Esophagus muscularis mucosa (tissue), 4 donors: ENCODE results near the gene ELOVL4. TPM values are rescaled to one million over a fixed set of nuclear protein-coding genes. Genes with fewer than 3 reads are reported as not detected.

Experiments
- DNase-seq: peaks from one replicate; pipeline ENCODE4 v3.0.0-alpha.2; 2017; ENCODE audit errors: extremely low spot score
- H3K27ac ChIP-seq, 4 donors: fragments of 200-600 bp; sonication (generic); replicated peaks in 1 of 4; 1 replicate in 3 of 4; 2 replicates in 1 of 4; pipeline ENCODE4 v1.5.1; 2016 to 2019; ENCODE audit warnings: mild to moderate bottlenecking in 1 of 4
- H3K27me3 ChIP-seq, 4 donors: fragments of 200-600 bp; sonication (generic); one replicate each; pipeline versions ENCODE4 v1.5.1 to v1.6.0; 2016 to 2019
- H3K36me3 ChIP-seq, 4 donors: fragments of 200-600 bp; sonication (generic); one replicate each; pipeline ENCODE4 v1.5.1; 2016 to 2019
- H3K4me1 ChIP-seq, 4 donors: fragments of 200-600 bp; sonication (generic); one replicate each; pipeline ENCODE4 v1.5.1; 2016 to 2019
- H3K4me3 ChIP-seq, 4 donors: fragments of 200-600 bp; sonication (generic); 1 replicate in 2 of 4; 2 replicates in 2 of 4; pipeline ENCODE4 v1.5.1; 2016 to 2019; ENCODE audit warnings: mild to moderate bottlenecking in 4 of 4, moderate library complexity in 1 of 4
- H3K9me3 ChIP-seq, 4 donors: fragments of 200-600 bp; sonication (generic); 1 replicate in 3 of 4; 2 replicates in 1 of 4; pipeline ENCODE4 v1.5.1; 2016 to 2019
- EP300 ChIP-seq: sonication (generic); formaldehyde crosslinking; IDR thresholded peaks from one replicate; pipeline ENCODE4 v1.6.1; 2017; ENCODE audit warnings: antibody characterized with exemption
- POLR2A ChIP-seq: fragments of 450-650 bp; IDR thresholded peaks from one replicate; pipeline ENCODE4 v1.6.1; 2017; ENCODE audit warnings: antibody characterized with exemption, moderate library complexity, mild to moderate bottlenecking, low read depth
- POLR2AphosphoS5 ChIP-seq, 2 donors: sonication (generic); formaldehyde crosslinking; IDR thresholded peaks; one replicate each; pipeline ENCODE4 v1.6.1; 2017; ENCODE audit warnings: antibody characterized with exemption in 2 of 2
- WGBS: methylation state at CpG from one replicate; pipeline ENCODE4 v1.1.5; 2018; 5-methylcytosine and 5-hydroxymethylcytosine counted together
- intact Hi-C: fragments of 100-400 bp; cut with DNase I; formaldehyde crosslinking; loops from one replicate; pipeline ENCODE4 v1.15.1; 2023
- total RNA-seq, 4 donors: library from RNA; depleted of rRNA; stranded (reverse); fragments of >200 nt; gene quantifications; one replicate each; pipeline versions ENCODE4 v1.1.0 to v1.2.1, GENCODE V29; 2016
- TF ChIP-seq, protein P1 (sequence below), 3 experiments: fragments of 200-600 bp in 2 of 3; fragments of 450-650 bp in 1 of 3; sonication (generic) in 2 of 3; IDR thresholded peaks; one replicate each; pipeline ENCODE4 v1.5.1; 2017 to 2019; ENCODE audit warnings: antibody characterized with exemption in 3 of 3, mild to moderate bottlenecking in 2 of 3, moderate library complexity in 1 of 3

ELOVL4 gene
- total RNA-seq, 4 donors from 2014 or later: 2.1 to 3.7 (median 2.1) TPM

GRCh38 chr6:79964607-79965081 lies 17.3 kb upstream of the ELOVL4 start:
- TF ChIP-seq POLR2AphosphoS5 (IDR thresholded peaks at IDR 0.05) (no peak), EP300 (no peak), POLR2A (no peak)
- TF ChIP-seq, protein P1, sequence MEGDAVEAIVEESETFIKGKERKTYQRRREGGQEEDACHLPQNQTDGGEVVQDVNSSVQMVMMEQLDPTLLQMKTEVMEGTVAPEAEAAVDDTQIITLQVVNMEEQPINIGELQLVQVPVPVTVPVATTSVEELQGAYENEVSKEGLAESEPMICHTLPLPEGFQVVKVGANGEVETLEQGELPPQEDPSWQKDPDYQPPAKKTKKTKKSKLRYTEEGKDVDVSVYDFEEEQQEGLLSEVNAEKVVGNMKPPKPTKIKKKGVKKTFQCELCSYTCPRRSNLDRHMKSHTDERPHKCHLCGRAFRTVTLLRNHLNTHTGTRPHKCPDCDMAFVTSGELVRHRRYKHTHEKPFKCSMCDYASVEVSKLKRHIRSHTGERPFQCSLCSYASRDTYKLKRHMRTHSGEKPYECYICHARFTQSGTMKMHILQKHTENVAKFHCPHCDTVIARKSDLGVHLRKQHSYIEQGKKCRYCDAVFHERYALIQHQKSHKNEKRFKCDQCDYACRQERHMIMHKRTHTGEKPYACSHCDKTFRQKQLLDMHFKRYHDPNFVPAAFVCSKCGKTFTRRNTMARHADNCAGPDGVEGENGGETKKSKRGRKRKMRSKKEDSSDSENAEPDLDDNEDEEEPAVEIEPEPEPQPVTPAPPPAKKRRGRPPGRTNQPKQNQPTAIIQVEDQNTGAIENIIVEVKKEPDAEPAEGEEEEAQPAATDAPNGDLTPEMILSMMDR (IDR thresholded peaks at IDR 0.05): no peak
- WGBS: 91% methylated on average over 3 of the region's 3 CpGs
- no peak for DNase-seq
- intact Hi-C loops: no loop called here
- Histone ChIP-seq H3K4me1 (no peaks in the 10 kb centered on the region), H3K36me3 (no peaks in the 10 kb centered on the region), H3K9me3 (peaks cover 0 to 7% (median 0%) of the 10 kb centered on the region in 4 donors), H3K27ac (no peak overlapping the region), H3K27me3 (no peaks in the 10 kb centered on the region), H3K4me3 (no peak overlapping the region)

- Histone ChIP-seq H3K4me3 (no peak overlapping the region), H3K27me3 (peaks cover 0 to 4% (median 0%) of the 10 kb centered on the region in 4 donors), H3K9me3 (no peaks in the 10 kb centered on the region), H3K36me3 (no peaks in the 10 kb centered on the region), H3K27ac (no peak overlapping the region), H3K4me1 (no peaks in the 10 kb centered on the region)
- no peak for DNase-seq
- no peak for TF ChIP-seq POLR2AphosphoS5 (IDR thresholded peaks at IDR 0.05)
- TF ChIP-seq POLR2A: no peak
- TF ChIP-seq, protein P1 (IDR thresholded peaks at IDR 0.05): no peak
- TF ChIP-seq EP300: no peak
- intact Hi-C loops: no loop called here
Observed at GRCh38 chr6:79954849-79955248, 7.5 kb upstream of the ELOVL4 start.

DNA sequence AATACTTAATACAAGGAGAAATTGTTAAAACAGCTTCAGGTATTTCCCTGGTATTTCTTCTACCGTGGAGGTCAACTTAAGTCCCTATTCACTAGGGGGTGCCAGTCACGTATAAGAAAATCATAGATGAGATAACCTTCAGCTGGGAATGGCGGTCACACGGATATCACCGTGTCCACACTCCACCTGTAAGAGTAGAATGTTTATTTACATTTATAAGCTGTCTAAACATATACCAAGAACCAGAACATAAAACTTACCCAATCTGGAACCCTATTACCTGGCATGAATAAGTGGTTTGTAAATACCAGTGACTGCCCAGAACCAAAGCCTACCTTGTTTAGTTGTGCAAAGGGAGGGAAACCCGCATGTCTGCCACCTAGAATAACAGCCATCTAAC lies 1.9 kb upstream of the ELOVL4 start:
- 17% methylated on average over 6 of the region's 6 CpGs for WGBS
- TF ChIP-seq, protein P1 (IDR thresholded peaks at IDR 0.05): peak in 2 of 3 experiments; percentile 35 to 59
- TF ChIP-seq POLR2AphosphoS5 (IDR thresholded peaks at IDR 0.05): no peak
- Histone ChIP-seq H3K4me3 (no peak overlapping the region), H3K4me1 (peaks cover 16 to 29% (median 23%) of the 10 kb centered on the region in 4 donors), H3K36me3 (no peaks in the 10 kb centered on the region), H3K27ac (no peak overlapping the region), H3K9me3 (no peaks in the 10 kb centered on the region), H3K27me3 (peaks cover 0 to 4% (median 0%) of the 10 kb centered on the region in 4 donors)
- intact Hi-C loops: loop anchor here (5.0 to 10.0 kb wide), 3 partner anchors 143 to 1806 kb away; partner anchors contain the start of genes BCKDHB and TENT5A
- no peak for DNase-seq

GRCh38 chr6:79946272-79947190 lies 822 bp downstream of the ELOVL4 start:
- H3K4me3 ChIP-seq: peak overlapping the region; percentile 66 to 83 (median 76)
- TF ChIP-seq, protein P1 (IDR thresholded peaks at IDR 0.05): peak in 1 of 3 experiments; percentile 17
- TF ChIP-seq POLR2A: no peak
- no peaks in the 10 kb centered on the region for H3K27me3 ChIP-seq
- H3K36me3 ChIP-seq: no peaks in the 10 kb centered on the region
- peak overlapping the region; percentile 29 to 65 (median 56) for H3K27ac ChIP-seq
- WGBS: 2% methylated on average over 25 of the region's 38 CpGs
- intact Hi-C loops: loop anchor here (2.0 to 10.0 kb wide), 4 partner anchors 58 to 1808 kb away; partner anchors contain the start of genes BCKDHB, TENT5A and TTK
- H3K9me3 ChIP-seq: no peaks in the 10 kb centered on the region
- no peak for DNase-seq
- H3K4me1 ChIP-seq: peaks cover 16 to 29% (median 23%) of the 10 kb centered on the region in 4 donors
